LNCaP clone FGC (cell line): Measurements from ENCODE around the gene TTC27.
"Not testable (repeated sequence)": the region's sequence is repeated elsewhere in the genome, so short reads cannot be mapped to it uniquely, and the experiment has no call there.

ENCODE experiments used
- DNase-seq: peaks from one replicate; pipeline ENCODE4 v3.0.0-alpha.2; 2011; ENCODE audit warnings: low read depth
- H3K4me3 ChIP-seq: 2 replicates; pipeline ENCODE4 v1.5.1; 2011; ENCODE audit warnings: mild to moderate bottlenecking, low read depth, low read length, control low read depth
- CTCF ChIP-seq: IDR thresholded peaks from 2 replicates; pipeline ENCODE4 v1.5.1; 2012; ENCODE audit warnings: mild to moderate bottlenecking; ENCODE audit not compliant: control insufficient read depth, insufficient read depth; ENCODE audit errors: extremely low read depth

The TTC27 gene

GRCh38 chr2:32863326-32863725, 235.5 kb downstream of the TTC27 start:
- H3K4me3 ChIP-seq = no peak overlapping the region
- no peak for DNase-seq
- no peak for TF ChIP-seq CTCF

- no peak overlapping the region for H3K4me3 ChIP-seq
- no peak for DNase-seq
- TF ChIP-seq CTCF = no peak
Measured at GRCh38 chr2:32863803-32864202, 236.0 kb downstream of the TTC27 start.

GRCh38 chr2:32864334-32865111, 236.7 kb downstream of the TTC27 start:
- no peak for DNase-seq
- no peak overlapping the region for H3K4me3 ChIP-seq
- no peak for TF ChIP-seq CTCF

GRCh38 chr2:32865399-32866068, 237.7 kb downstream of the TTC27 start:
- no peak for TF ChIP-seq CTCF
- DNase-seq = no peak
- no peak overlapping the region for H3K4me3 ChIP-seq

GRCh38 chr2:32866462-32866861, 238.6 kb downstream of the TTC27 start:
- not testable (repeated sequence) for H3K4me3 ChIP-seq, DNase-seq
